Astrocyte (in vitro differentiated cells and primary cell): Measurements from ENCODE around the gene MOXD1.

Experiments
- CTCF ChIP-seq: IDR thresholded peaks from 2 replicates; pipeline ENCODE4 v1.5.1; 2011; ENCODE audit warnings: low read depth, mild to moderate bottlenecking, inconsistent platforms, low read length, moderate library complexity; ENCODE audit not compliant: insufficient read depth
- EZH2 ChIP-seq: IDR thresholded peaks from 2 replicates; pipeline ENCODE4 v1.6.1; 2012; ENCODE audit warnings: mild to moderate bottlenecking, low read length, inconsistent platforms; ENCODE audit not compliant: insufficient read depth

- TF ChIP-seq CTCF, result no peak
- no peak for TF ChIP-seq EZH2
These were observed 86.8 kb downstream of the MOXD1 start for GRCh38 chr6:132314432-132314831.
